ENCODE data around the gene FLT3. TPM values are rescaled to one million over a fixed set of nuclear protein-coding genes. Genes with fewer than 3 reads are reported as not detected.
A peak's percentile ranks its signal among the peaks of the same experiment; 100 is the strongest.

FLT3 gene
- total and polyA plus RNA-seq, 10 of the 15 experiments (the other 5 are each of a cell fraction or from before 2014, with no cell fraction given): 0.04 to 0.19 (median 0.11) TPM; not detected in 1

GRCh38 chr13:28031220-28031895 is 69.0 kb downstream of the FLT3 start:
- 78% methylated on average over 10 of the region's 10 CpGs for WGBS (ENCODE audit: insufficient coverage, insufficient replicate concordance, low lambda C conversion rate, missing lambda C conversion rate)
- ChIA-PET POLR2A (interaction anchor here (1.1 kb wide), 1 partner anchor 18 kb away, joined by 4 read pairs; no protein-coding TSS in a partner anchor), RAD21 (ENCODE audit: unreplicated experiment) (interaction anchor here (0.6 to 2.5 kb wide), 7 partner anchors 10 to 200 kb away, joined by 3 to 12 read pairs (median 4); no protein-coding TSS in a partner anchor), CTCF (interaction anchor here (0.8 to 1.2 kb wide), 3 partner anchors 12 to 23 kb away, joined by 3 read pairs; no protein-coding TSS in a partner anchor), SMC1A (ENCODE audit: uncharacterized antibody, unreplicated experiment) (interaction anchor here (0.5 to 2.7 kb wide), 8 partner anchors 10 to 119 kb away, joined by 3 to 18 read pairs (median 3); no protein-coding TSS in a partner anchor)
- Histone ChIP-seq H3K27ac (ENCODE audit: control insufficient read depth, insufficient read depth) (peak overlapping the region; percentile 36; the same call in 1 of the 2 replicates), H3K4me1 (ENCODE audit: control insufficient read depth, insufficient read depth, low read length) (peaks cover 52% of the 10 kb centered on the region), H2AFZ (ENCODE audit: control insufficient read depth, low read depth, low read length) (peak overlapping the region; percentile 75), H3K4me2 (ENCODE audit: control insufficient read depth, insufficient read depth) (peak overlapping the region; percentile 44), H3K4me3 (no peak overlapping the region), H3K9me3 (replicated peaks; ENCODE audit: control insufficient read depth, insufficient read depth, low read length) (no peaks in the 10 kb centered on the region), H3K9ac (ENCODE audit: control insufficient read depth, insufficient read depth, low read length) (no peak overlapping the region), H3K79me2 (ENCODE audit: control insufficient read depth, insufficient read depth, low read length) (no peaks in the 10 kb centered on the region), H4K20me1 (ENCODE audit: control insufficient read depth, insufficient read depth) (no peaks in the 10 kb centered on the region), H3K36me3 (ENCODE audit: control insufficient read depth in 2 of 2, insufficient read depth in 2 of 2, low read length in 1 of 2) (no peaks in the 10 kb centered on the region), H3K27me3 (replicated peaks in 1 of 2; ENCODE audit: control insufficient read depth in 2 of 2, insufficient read depth in 2 of 2, low read length in 1 of 2) (no peaks in the 10 kb centered on the region)
- intact Hi-C loops (cut with micrococcal nuclease; ENCODE audit: unreplicated experiment) (loop anchor here (10.0 kb wide), 1 partner anchor 603 kb away; no protein-coding TSS in a partner anchor), in situ Hi-C loops (cut with MboI) (no loop called here)
- FAIRE-seq (no peak), ATAC-seq (peak; percentile 69), DNase-seq (ENCODE audit: low read depth, low spot score) (no peak)
- BruUV-seq (replicated peaks): no TSS peak
- TF ChIP-seq ATF7 (IDR thresholded peaks at IDR 0.05; ENCODE audit: low read depth): peak; percentile 57
- TF ChIP-seq CREM (IDR thresholded peaks at IDR 0.05; ENCODE audit: low read depth): peak; percentile 45; the same call in 1 of the 2 replicates
- TF ChIP-seq IKZF2 (IDR thresholded peaks at IDR 0.05): peak; percentile 63 to 82; a peak in 3 of 4 replicates
- TF ChIP-seq PAX5 (IDR thresholded peaks at IDR 0.05; ENCODE audit: borderline replicate concordance, low read depth, low read length): 0 out of 2 replicates have a peak, but pooled peaks have one; percentile 24
- TF ChIP-seq DPF2 (IDR thresholded peaks at IDR 0.05): peak; percentile 62
- peak; percentile 68 for TF ChIP-seq IKZF1 (conservative IDR thresholded peaks at IDR 0.05)
- TF ChIP-seq MTA2 (IDR thresholded peaks at IDR 0.05; ENCODE audit: low read depth): peak; percentile 75
- peak in 1 of 2 experiments; percentile 12; a peak in 1 of 4 replicates for TF ChIP-seq BHLHE40 (IDR thresholded peaks at IDR 0.05; ENCODE audit: borderline replicate concordance in 1 of 2, low read depth in 2 of 2, low read length in 1 of 2)
- no peak for TF ChIP-seq KAT2A (conservative IDR thresholded peaks at IDR 0.05; ENCODE audit: control insufficient read depth, low read depth, low read length)
- no peak for TF ChIP-seq POU2F2 (IDR thresholded peaks at IDR 0.05; ENCODE audit: borderline replicate concordance, low read depth, low read length)
- TF ChIP-seq RELB (IDR thresholded peaks at IDR 0.05; ENCODE audit: low read depth): peak; percentile 53; the same call in 1 of the 2 replicates
- peak; percentile 63 for TF ChIP-seq EED (IDR thresholded peaks at IDR 0.05; ENCODE audit: low read depth)
- peak in 1 of 2 experiments; percentile 84; a peak in 2 of 4 replicates for TF ChIP-seq ETV6 (conservative IDR thresholded peaks at IDR 0.05 in 1 of 2, IDR thresholded peaks at IDR 0.05 in 1 of 2; ENCODE audit: borderline replicate concordance in 1 of 2, low read depth in 1 of 2)
- peak; percentile 79 for TF ChIP-seq NBN (IDR thresholded peaks at IDR 0.05)
- TF ChIP-seq IRF3 (IDR thresholded peaks at IDR 0.05): no peak
- TF ChIP-seq PAX8 (IDR thresholded peaks at IDR 0.05): no peak
- TF ChIP-seq EP300 (IDR thresholded peaks at IDR 0.05; ENCODE audit: borderline replicate concordance in 1 of 2, control insufficient read depth in 1 of 2, low read depth in 2 of 2, low read length in 2 of 2): peak in 1 of 2 experiments; percentile 46; a peak in 1 of 4 replicates
